GM19395 (cell line): ENCODE data around the gene MEX3B.
"Not testable (repeated sequence)": the region's sequence is repeated elsewhere in the genome, so short reads cannot be mapped to it uniquely, and the experiment has no call there.

Experiments
- ATAC-seq: cut with Tn5 transposase; IDR thresholded peaks from one replicate; pipeline ENCODE4 v1.9.1; 2021; ENCODE audit warnings: mild to moderate bottlenecking, moderate library complexity; ENCODE audit not compliant: unreplicated experiment

MEX3B gene

DNA sequence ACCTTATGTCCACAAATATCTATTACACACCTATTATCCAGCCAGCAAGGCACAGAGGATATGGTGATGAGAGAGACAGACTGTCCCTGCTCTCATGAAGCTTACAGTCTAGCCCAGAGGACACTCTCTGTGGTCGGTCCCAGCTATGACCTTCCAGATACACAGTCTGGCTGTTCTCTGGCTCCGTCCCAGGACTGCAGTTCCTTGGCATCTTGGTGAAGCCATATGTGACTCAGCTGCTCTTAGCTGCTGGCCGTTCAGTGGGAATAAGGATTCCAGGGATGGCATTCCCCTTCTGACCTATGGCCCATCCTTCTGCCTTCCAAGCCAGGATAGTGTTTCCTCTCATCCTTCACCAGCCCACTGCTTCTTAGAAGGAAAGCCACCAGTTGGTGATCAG lies 30.8 kb downstream of the MEX3B start:
- ATAC-seq, result no peak

DNA sequence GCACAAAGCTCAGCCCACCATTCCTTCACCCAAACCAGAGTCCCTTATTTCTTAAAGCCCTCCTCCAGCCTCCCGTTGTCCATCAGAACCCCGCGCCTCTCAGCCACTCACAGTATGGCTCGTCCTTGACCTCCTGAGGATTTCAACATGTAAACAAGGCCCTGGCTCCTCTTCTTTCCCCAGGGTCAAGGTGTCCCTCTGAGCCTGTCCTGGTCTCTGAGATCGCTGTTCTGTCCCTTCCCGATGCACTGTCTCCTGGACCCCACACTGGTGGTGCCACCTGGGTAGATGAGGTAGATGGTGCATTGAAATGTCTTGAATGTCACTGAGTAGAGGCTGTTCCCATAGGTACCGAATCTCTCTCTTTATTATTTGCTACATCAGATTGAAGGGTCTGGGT lies 32.9 kb downstream of the MEX3B start:
- no peak for ATAC-seq

DNA sequence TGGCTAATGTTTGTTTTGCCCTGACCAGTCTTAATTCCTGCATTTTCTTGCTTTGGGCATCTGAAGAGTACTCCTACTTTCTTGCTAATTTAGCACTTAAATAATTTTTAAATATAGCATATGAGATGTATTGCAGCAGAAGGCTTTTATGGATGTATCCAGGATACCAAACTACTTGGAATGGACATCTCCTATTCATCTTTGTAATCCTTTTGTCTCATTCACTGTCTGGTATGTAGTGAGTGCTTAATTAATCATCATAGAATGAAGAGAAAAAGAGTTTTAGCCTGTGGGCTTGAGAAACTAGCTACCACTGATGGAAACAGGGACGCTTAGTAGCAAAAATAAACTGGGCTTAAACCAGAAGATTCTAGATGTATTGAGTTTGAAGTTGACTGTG lies 40.6 kb downstream of the MEX3B start:
- ATAC-seq, result no peak

DNA sequence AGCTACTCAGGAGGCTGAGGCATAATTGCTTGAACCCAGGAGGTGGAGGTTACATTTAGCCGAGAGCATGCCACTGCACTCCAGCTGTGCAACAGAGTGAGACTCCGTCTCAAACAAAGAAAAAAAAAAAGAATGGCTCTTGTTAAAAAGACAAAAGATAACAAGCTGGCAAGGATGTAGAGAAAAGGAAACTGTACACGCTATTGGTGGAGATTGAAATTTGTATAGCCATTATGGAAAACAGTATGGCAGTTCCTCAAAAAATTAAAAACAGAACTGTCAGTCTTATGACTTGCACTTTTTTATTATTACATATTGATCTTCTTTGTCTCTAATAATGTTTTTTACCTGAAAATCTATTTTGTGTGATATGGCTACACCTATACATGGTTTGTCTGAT lies 41.9 kb downstream of the MEX3B start:
- no peak for ATAC-seq

DNA sequence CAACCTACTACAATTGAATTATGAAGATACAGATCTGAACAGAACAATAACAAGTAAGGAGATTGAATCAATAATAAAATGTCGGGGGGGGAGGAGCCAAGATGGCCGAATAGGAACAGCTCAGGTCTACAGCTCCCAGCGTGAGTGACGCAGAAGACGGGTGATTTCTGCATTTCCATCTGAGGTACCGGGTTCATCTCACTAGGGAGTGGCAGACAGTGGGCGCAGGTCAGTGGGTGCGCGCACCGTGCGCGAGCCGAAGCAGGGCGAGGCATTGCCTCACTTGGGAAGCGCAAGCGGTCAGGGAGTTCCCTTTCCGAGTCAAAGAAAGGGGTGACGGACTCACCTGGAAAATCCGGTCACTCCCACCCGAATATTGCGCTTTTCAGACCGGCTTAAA lies 50.7 kb downstream of the MEX3B start:
- ATAC-seq, result not testable (repeated sequence)

DNA sequence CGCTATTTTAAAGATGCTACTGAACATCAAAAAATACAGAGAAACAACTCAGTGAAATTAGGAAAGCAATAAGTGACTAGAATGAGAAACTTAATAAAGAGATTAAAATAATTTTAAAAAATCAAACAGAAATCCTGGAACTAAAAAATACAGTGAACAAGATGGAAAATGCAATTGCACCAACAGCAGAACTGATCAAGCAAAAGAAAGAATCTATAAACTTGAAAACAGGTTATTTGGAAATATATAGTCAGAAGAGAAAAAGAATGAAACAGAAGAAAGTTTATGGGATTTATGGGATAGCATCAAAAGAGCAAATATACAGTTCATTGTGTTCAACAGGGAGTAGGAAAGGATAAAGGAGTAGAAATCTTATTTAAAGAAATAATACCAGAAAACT lies 53.3 kb downstream of the MEX3B start:
- ATAC-seq, result no peak
